Bone marrow (tissue), 2 donors: Measurements from ENCODE around the gene MPRIP.

Experiments used
- DNase-seq, 2 donors: peaks; one replicate each; lab custom pipeline; 2025; lab: John Stamatoyannopoulos, UW

The MPRIP gene

DNA sequence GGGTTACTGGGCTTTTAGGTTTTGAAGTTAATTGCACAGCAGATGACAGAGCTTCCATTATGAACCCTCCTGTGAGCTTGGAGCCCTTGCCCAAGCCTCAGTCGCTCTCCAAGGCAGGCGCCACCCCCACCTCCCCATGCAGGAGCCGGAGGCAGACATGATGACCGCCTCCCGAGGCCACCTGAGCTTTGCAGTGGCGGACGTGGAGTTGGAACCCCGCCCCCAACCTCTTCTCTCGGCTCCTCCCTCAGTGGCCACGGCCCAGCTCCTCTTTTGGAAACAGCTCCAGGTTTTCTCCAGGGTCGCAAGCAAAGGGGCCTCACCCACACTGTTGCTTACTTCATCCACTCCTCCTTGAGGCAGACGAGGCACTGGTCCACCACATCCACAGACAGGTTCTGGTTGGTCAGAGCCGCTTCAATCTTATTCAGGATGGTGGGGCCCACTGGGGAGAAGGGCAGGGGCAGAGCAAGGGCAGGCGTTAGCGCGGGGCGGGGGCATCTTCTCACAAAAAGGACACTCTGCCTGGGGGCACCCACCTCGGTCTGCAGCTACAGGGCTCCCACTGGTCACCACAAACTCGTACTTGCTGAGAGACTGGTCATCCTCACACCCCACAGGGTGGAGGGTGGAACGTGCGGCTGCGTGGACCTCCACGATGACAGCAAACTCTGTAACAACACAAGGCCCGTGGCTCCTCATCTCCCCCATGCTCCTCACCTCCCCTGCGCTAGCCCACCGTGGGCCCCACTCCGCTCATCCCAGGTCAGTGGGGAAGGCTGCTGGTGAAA, 172.6 kb downstream of the MPRIP start:
- DNase-seq: no peak

DNA sequence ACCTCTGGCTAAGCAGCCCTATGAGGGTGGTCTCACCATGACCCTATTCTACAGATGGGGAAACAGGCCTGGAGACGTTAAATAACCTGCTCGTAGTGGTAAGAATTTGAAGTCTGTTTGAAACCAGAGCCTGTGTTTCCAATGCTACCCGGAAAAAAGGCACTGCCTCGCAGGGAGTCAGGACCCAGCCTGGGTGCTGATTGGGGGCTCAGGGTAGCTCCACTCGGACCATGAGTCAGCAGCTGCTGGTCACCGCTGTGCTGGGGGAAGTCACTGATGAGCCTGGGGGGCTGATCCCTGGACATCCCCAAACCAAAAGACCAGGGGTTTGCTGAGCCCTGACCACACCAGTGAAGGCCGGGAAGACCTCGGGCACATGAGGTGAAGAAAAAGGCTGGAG, 173.3 kb downstream of the MPRIP start:
- no peak for DNase-seq

DNA sequence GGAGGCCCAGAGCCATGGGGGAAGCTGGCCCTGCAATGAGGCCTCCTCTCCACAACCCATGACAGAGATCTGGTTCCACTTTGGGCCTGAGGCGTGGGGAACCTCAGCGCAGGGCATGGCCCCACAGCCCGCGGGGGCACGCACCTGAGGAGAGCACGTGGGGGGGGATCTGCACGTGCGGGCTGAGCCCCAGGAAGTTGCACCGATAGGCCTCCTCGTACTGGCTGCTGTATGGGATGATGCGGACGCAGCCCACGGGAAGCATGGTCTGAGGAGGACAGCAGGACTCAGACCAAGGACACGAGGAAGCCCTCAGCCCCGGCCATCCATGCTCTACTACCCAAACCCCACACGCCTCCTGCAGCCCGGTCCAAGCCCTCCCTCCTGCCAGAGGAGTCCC, 174.0 kb downstream of the MPRIP start:
- DNase-seq: no peak

DNA sequence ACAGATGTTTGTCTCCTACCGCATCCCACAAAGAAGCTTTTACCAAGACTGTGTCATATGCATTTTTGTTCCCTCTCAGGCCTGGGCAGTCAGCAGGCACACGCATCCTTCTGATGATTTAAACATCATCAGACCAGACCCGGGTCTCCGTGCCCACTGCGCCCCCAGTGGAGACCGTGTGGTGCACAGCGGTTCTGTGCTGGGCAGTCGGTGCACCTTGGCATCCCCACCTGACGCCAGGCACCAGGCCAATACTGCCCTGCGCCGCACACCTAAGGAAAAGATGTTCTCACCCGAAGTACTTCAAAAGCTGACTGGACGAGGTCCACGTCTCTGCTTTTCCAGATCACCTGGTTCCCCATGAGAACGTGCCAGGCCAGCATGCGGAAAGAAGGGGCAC, 174.5 kb downstream of the MPRIP start:
- DNase-seq: no peak

DNA sequence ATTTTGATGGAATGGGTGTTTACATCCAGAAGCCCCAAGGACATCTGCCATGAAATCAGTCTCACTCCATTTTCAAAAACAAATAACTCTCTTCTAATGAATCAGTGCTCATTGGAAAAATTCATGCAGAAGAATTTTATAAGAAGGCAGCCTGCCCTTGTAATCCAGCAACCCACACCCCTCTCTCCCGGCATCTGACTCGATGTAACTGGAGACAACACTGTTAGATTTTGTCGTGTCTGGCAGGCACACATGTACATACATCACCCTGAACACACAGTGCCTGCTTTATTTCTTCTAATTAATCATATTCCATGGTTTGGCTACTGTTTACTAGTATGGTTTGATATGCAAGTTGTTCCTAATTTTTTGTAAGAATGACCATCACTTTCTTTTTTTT, 175.7 kb downstream of the MPRIP start:
- DNase-seq: no peak

DNA sequence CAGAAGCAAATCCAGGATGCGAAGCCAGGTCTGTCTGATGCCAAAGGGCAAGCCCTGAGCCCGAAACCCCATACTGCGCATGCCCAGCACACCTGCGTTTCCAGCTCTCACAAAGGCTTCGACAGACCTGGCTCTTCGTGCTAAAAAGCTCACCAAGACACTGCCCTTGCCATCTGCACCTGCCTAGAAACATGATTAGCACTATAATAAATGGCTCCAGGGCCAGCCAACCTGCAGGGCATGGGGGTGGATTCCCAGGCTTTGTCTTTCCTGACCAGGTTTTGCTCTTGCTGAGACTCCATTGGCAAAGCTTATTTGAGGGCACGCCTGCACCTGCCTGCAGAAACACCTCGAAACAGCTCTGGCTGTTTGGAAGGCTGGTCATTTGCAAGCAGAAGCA, 178.3 kb downstream of the MPRIP start:
- no peak for DNase-seq

DNA sequence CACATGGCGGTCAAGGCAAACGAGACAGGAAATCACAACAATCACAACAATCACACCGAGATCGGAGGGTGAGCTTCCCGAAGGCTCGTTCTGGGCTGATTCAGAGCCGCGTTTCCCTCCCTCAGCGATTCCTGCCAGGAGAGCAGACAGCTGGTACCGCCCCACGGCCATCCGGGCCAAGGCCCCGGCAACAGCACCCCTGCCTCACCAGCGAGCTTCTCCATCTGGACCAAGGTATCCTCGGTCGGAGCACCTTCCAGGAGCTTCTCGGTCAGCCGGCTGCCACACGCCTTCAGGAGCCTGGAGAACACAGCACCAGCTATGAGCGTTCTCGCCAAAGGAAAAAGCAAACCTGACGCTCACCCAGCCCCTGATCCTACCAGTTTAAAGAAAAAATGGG, 179.1 kb downstream of the MPRIP start:
- no peak for DNase-seq

DNA sequence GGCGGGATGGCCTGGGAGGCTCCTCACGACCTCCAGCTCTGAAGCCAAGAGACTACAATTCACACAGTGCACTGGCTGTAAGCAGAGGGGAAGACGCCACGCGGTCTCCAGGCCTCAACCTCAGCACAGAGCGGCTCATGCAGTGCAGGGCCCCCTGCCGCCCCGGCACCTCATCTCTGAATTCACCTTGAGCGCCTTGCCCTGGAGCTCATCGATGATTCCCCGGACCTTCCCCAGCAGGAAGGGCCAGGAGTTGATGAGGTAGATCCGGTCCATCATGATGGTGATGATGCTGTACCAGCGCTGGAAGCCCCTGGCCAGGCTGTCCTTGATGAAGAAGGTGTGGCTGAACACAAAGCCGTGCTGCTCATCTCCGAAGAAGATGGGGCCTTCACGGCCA, 181.5 kb downstream of the MPRIP start:
- DNase-seq: no peak

DNA sequence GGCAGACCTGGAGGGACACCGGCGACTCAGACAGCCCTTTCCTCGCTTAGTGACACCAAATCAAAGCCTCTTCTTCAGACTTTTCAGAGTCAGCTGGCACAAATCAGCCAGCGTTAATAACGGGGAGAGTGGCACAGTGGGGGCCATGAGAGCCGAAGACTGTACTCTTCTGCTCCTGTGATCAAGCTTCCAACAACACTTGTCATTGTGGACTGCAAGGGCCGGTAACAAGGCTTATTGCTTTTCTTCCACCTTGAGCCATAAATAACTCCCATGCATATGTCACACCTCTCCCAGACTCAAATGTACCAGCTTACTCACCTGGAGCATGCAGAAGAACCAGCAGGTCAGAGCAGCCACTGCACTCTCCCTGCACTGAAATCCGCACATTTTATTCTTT, 181.9 kb downstream of the MPRIP start:
- DNase-seq: no peak

DNA sequence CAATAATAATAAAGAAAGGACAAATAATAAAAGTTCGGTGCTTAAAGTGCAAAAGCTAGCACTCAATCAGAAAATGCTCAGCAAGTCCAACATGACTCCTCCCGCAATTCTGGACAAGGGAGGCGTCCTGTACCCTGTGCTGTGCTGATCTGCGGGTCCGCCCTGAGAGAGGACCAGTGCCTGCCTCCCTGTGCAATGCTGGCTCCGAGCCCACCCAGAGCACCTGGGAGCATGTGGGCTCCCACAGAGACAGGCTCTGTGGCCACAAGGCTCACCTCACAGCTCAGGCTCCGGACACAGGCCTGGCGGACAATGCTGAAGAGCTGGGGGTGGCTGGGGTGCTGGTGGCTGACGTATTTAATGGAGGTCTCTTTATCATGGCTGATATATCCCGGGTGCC, 183.6 kb downstream of the MPRIP start:
- DNase-seq: no peak

DNA sequence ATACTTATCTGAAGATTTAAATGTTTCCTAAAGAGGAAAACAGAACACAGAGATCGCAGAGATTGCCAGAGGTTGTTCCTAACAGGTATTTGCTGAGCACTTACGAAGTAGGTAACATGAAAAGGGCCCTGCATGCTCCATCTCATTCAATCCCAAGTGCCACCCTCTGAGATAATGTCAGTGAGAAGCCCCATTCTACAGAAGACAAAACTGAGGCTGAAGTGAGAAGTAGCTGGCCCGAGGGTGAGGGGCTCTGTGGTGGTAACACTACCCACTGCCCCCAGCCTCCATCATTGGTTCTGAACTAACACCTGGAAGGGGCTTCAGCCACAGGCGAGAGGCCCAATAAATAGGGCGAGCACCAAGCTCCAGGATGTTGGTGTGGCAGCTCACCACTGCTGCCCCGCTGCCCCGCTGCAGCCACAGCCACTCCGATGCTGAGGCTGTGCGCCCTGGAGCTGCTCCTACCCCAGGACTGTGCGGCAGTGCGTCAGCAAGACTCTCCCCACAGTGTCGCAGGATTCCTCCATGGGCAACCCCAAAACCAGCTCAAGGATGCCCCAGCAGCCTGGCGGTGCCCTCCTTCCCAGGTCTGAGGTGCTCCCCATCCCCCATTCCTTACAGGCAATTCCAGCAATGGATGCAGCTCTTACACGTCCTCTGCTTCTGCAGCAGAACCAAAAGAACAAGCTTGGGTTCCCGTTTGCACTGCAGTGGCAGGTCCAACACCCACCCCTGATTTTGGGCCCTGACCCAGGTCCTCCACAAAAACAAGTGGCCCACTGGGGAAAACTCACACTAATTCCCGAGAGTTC, 184.4 kb downstream of the MPRIP start:
- DNase-seq: no peak

DNA sequence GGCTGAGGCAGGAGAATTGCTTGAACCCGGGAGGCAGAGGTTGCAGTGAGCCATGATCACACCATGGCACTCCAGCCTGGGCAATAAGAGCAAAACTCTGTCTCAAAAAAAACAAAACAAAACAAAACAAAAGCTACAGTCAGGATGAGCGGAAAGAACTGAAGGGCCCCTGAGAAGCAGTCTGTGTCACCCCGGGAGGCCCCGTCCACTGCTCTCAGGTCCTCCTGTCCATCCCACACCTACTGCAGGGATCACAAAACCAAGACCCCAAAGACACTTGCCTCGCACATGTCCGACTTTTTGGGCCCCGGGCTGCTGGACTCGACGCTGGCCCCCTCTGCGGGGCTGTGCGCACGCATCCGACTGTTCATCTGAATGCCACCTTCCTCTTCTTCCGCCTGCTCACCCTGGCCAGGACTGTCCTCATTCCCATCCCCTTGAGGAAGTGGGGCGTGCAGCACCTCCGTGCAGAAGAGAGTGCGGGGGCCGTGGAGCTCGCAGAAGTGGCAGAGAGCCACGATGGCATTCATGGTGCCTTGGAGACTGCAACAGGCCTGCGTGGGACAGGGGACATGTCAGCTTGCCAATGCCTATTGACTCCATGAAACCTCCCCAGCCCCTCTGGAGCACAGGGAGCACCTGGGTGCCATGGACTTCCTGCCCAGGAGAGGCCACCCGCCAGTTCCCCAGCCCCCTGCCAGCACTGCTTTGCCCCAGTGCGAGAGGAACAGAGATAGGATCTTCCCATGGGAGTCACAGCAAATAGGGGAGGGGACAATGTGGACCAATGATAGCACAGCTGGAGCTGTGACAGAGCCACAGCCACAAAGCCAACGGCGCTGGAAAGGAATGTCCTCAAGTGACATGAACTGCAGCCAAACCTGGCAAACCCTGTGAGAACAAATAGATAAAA, 185.6 kb downstream of the MPRIP start:
- no peak for DNase-seq

DNA sequence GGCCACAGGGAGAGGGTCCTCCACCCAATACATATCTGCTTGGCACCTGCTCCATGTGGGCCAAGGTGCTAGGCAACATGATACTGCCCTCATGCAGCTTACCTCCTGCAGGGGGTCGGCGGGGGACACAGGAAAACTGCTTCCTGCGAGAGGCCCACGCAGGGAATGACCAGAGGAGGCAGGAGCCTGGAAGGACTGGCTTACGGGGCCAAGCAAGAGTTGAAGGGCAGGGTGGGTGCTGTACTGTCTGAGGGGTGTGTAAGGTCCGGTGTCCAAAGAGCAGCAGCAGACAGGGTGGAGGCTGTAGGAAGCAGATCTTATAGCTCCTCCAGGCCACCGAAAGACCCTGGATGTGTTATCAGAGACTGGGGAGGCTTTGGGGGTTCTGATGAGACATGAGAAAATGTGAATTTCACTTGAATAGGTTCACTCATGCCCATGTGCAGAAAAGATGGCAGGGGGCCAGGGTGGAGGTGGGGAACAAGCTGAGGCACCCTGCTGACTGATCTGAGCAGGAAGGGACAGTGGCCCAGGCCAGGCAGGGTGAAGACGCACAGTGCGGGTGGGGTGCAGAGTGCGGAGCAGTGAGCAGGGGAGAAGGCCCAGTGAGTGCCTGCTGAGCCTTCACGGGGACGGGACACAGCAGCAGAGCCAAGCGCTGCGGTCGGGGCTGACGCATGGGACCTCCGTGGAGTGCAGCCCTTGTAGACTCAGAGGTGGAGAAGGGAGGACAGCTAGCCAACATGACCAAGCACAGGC, 186.4 kb downstream of the MPRIP start:
- no peak for DNase-seq

DNA sequence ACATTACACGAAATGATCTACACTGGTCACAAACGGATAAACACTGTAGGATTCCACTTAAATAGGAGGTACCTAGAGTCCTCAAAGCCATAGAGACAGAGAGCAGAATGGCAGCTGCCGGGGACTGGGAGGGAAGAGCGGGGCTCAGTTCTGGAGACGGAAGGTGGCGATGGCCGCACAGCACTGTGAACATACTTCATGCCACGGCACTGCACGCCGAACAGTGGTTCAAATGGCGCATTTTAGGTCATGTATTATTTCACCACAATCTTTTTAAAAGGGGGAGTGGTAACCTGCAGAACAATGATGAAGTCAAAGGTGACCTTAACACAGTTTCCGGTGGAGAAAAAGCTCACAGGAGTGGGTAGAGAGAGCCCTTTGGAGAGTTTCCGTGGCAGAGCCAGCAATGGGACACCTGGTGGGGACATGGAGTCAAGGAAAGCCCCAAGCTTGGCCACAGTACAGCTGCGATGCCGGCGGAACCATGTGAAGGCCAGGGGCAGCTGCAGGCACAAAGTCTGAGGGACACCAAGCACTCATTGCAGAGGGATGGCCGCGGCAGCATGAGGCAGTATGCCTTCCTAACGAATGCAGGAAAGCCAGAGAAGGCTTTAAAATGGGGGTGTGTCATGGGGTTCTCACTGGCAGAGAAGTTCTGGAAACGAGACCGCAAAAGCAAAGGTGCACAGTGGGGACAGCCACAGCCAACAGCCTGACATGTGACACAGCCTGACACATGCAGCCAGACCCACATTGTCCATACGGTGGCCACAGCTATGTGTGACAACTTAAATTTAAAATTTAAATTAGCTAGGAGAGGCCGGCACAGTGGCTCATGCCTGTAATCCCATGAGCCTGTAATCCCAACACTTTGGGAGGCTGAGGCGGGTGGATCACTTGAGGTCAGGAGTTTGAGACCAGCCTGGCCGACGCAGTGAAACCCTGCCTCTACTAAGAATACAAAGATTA, 187.4 kb downstream of the MPRIP start:
- no peak for DNase-seq

DNA sequence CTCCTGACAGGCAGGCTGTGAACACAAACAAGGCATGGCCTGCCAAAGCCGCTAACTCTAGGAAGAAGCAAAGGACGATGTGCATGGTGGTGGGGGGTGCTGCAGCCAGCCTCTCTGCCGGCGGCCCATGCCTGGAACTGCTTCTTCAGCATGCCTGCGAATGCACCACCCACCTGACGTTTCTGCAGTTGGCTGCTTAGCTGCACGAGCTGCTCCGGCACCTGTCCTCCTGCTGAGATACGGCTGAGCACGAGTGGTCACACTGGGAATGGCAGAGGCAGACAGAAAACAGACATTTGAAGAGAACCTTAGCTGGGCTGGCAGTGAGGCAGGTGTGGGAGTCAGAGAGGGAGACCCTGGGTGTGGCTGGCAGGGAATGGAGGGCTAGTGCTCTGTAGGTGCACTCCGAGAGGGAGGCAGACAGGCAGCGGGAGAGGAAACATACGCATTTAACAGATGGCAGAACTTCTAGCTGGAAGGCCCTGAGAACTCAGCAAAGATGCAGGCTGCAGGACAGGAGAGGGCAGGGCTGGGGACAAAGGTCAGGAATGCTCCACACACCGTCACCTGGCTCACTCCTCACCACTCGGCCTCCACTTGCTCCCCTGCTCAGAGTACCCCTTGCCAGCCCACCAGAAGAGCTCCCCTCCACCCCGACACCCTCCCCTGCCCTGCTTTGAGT, 189.5 kb downstream of the MPRIP start:
- no peak for DNase-seq

DNA sequence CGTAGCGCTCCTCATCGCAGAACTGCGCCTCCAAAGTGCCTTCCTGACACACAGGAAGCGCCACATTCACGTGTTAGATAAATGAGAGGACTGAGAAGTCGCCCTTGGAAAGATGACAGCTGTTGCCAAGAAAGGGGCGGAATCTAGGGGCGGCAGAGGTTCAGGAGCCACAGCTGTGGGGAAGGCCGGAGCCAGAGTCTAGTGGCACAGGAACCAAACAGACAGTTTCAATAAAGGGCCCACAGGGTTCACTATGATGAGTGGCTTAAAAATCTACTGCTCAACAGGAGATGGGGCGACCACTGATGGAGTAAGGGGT, 190.0 kb downstream of the MPRIP start:
- no peak for DNase-seq

DNA sequence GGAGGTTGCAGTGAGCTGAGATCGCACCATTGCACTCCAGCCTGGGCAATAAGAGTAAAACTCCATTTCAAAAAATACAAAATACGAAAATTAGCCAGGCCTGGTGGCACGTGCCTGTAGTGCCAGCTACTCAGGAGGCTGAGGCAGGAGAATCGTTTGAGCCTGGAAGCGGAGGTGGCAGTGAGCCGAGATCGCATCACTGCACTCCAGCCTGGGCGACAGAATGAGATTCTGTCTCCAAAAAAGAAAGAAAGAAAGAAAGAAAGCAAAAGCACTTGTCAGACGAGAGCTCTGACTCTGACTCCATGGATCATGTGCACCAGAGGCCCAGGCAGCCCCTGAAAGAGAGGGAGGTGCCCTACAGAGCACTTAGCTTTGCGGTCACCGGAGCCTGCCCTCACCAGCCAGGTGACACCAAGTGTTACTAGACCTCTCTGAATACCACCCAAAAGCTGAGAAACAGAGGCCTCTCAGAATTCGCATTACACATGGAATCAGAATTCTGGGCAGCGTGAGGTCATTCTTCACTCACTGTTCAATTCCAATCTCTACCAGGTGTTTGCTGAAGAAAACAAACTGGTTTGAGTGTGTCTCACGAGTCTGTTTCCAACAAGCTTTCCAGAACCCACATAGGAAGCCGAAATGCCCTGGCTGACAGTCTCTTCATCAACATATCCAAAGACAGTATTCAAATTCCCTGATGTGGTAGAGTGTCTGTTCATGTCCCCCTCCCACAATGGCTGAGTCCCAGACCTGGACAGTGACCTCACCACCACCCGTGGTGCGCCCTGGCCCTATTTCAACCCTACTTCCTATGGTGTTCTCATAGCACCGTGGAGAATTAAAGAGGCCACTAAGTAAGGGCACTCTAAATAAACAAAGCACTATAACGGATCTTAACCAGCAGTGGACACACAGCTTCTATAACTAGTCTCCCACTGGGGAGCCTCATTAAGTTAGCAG, 193.2 kb downstream of the MPRIP start:
- no peak for DNase-seq

DNA sequence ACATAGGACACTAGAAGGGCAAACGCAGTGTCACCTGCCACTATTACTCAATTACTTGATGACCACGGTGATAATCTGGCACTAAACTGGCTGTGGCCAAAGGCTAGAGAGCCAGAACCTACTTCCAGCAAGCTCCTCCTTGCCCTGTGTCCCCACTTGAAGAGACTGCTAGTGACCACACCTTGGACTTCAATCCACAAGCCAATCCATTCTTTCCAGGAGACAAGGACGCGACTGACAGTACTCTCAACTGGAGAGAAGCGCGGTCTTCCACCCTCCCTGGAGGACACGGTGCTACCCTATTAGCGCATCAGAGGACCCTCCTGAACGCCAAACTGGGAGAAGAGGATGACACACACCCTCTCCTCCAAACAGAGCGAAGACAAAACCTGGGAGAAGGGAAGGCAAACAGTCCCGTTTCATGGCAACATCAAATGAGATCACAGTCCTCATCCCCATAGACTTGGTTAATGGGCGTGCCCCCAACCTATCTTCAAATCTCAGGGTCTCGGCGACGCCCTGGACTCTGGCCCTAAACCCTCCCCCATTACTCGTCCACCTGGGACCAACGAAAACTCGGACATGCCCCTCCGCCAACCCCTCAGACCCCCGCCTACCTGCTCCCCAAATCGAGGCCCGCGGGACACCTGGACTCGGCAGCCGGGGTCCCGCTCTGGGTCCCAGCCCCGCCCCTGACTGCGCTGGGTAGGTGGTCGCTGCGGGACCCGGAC, 194.2 kb downstream of the MPRIP start:
- DNase-seq: no peak
